HUES64 (cell line): ENCODE measurements around the gene GPR149.

ENCODE experiments used
- H3K27ac ChIP-seq: 2 replicates; pipeline ENCODE4 v1.7.0; 2013; ENCODE audit warnings: low read depth, low read length, inconsistent platforms
- H3K27me3 ChIP-seq: 2 replicates; pipeline ENCODE4 v1.6.1; 2013; ENCODE audit warnings: mild to moderate bottlenecking, low read length; ENCODE audit not compliant: insufficient read depth
- H3K36me3 ChIP-seq: 2 replicates; pipeline ENCODE4 v1.6.1; 2013; ENCODE audit warnings: mild to moderate bottlenecking, low read length; ENCODE audit not compliant: insufficient read depth
- H3K4me1 ChIP-seq: 2 replicates; pipeline ENCODE4 v1.6.1; 2013; ENCODE audit warnings: mild to moderate bottlenecking, low read length, moderate library complexity; ENCODE audit not compliant: insufficient read depth
- H3K4me3 ChIP-seq: 2 replicates; pipeline ENCODE4 v1.5.1; 2013; ENCODE audit warnings: mild to moderate bottlenecking, low read length, moderate library complexity
- H3K9ac ChIP-seq: 2 replicates; pipeline ENCODE4 v1.6.1; 2013; ENCODE audit warnings: mild to moderate bottlenecking, low read depth, low read length
- H3K9me3 ChIP-seq: 2 replicates; pipeline ENCODE4 v1.6.1; 2013; ENCODE audit warnings: low read depth, low read length; ENCODE audit not compliant: insufficient read depth
- WGBS: fragments of 150-250, 120-280 bp; methylation state at CpG from one replicate; pipeline ENCODE4 v1.1.7; 2013; ENCODE audit warnings: missing lambda C conversion rate; 5-methylcytosine and 5-hydroxymethylcytosine counted together

The GPR149 gene

GRCh38 chr3:154338008-154338407 is 92.0 kb downstream of the GPR149 start:
- Histone ChIP-seq H3K9ac (no peak overlapping the region; the same call in 1 of the 2 replicates), H3K4me1 (no peaks in the 10 kb centered on the region), H3K27ac (no peak overlapping the region), H3K27me3 (no peaks in the 10 kb centered on the region), H3K9me3 (no peaks in the 10 kb centered on the region), H3K36me3 (no peaks in the 10 kb centered on the region), H3K4me3 (no peak overlapping the region)
- 96% methylated on average over 6 of the region's 6 CpGs for whole genome bisulfite sequencing

DNA sequence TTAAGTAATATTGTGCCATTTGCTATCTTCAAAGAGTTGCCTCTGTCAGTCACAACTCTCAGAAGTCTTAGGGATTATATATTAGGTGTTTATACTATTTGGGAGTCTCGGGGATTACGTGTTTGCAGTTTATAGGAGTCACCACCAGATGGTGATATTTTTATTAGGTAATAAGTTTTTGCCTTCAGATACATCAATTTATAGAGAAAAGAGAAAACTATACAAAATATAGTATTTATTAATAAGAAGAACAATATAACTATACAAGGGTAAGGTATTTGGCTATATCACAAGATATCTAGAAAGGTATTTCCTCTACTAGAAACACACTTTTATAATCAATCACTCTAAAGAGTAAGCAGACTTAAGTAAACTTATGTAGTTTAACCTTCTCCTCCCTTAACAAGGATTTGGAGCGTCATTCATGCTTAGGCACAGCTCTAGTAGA is 95.0 kb downstream of the GPR149 start:
- Histone ChIP-seq H3K27ac (no peak overlapping the region), H3K9ac (no peak overlapping the region), H3K4me3 (no peak overlapping the region), H3K9me3 (no peaks in the 10 kb centered on the region), H3K27me3 (no peaks in the 10 kb centered on the region), H3K4me1 (no peaks in the 10 kb centered on the region), H3K36me3 (no peaks in the 10 kb centered on the region)
- WGBS: 47% methylated on average over 3 of the region's 3 CpGs

DNA sequence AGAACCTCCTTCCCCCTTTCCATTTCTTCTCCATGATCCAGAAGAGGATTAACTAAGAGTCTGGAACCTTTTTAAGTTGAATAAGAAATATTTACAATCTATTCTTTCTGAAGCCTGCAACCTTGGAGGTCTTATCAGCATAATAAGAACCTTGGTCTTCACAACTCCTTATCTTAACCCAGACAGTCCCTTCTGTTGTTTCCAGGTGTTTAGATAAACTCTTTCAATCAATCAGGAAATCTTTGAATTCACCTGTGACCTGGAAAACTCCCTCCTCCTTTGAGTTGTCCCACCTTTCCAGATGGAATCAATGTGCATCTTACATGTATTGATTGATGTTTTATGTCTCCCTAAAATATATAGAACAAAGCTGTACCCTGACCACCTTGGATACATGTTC is 102.1 kb downstream of the GPR149 start:
- H3K36me3 ChIP-seq: no peaks in the 10 kb centered on the region
- no peaks in the 10 kb centered on the region for H3K9me3 ChIP-seq
- no peak overlapping the region for H3K27ac ChIP-seq
- no peak overlapping the region for H3K9ac ChIP-seq
- H3K27me3 ChIP-seq: no peaks in the 10 kb centered on the region
- H3K4me1 ChIP-seq: peaks cover 7% of the 10 kb centered on the region; the same call in 1 of the 2 replicates
- H3K4me3 ChIP-seq: no peak overlapping the region

- 94% methylated on average over 3 of the region's 3 CpGs for WGBS
- Histone ChIP-seq H3K9ac (no peak overlapping the region), H3K27ac (peak overlapping the region; percentile 2; the same call in 1 of the 2 replicates)
Observed at GRCh38 chr3:154324919-154325318, 105.1 kb downstream of the GPR149 start.

GRCh38 chr3:154323891-154324738 is 105.9 kb downstream of the GPR149 start, which contains the start of gene DHX36:
Gene DHX36 (minus strand): TSS chr3:154324487. CDS start chr3:154324416, 71 bp downstream.
- WGBS: under 1% methylated on average over 45 of the region's 45 CpGs
- Histone ChIP-seq H3K36me3 (no peaks in the 10 kb centered on the region; the same call in 1 of the 2 replicates), H3K4me1 (peaks cover 36% of the 10 kb centered on the region), H3K27ac (peak within 1 kb of the TSS; percentile 88), H3K4me3 (peak within 1 kb of the TSS; percentile 100), H3K9ac (peak within 1 kb of the TSS; percentile 99), H3K9me3 (no peaks in the 10 kb centered on the region), H3K27me3 (no peaks in the 10 kb centered on the region)

More at GRCh38 chr3:154324919-154325318, 105.1 kb downstream of the GPR149 start:
- H3K36me3 ChIP-seq: no peaks in the 10 kb centered on the region; the same call in 1 of the 2 replicates
- peaks cover 28% of the 10 kb centered on the region for H3K4me1 ChIP-seq
- no peaks in the 10 kb centered on the region for H3K27me3 ChIP-seq
- H3K4me3 ChIP-seq: peak overlapping the region; percentile 100
- no peaks in the 10 kb centered on the region for H3K9me3 ChIP-seq

- H3K27ac ChIP-seq: no peak overlapping the region; the same call in 1 of the 2 replicates
- no peaks in the 10 kb centered on the region for H3K9me3 ChIP-seq
- peaks cover 43% of the 10 kb centered on the region for H3K4me1 ChIP-seq
- no peak overlapping the region for H3K9ac ChIP-seq
- no peaks in the 10 kb centered on the region for H3K27me3 ChIP-seq
- H3K36me3 ChIP-seq: peaks cover 46% of the 10 kb centered on the region
- H3K4me3 ChIP-seq: no peak overlapping the region
- WGBS: 91% methylated on average over 5 of the region's 5 CpGs
Observed at GRCh38 chr3:154316974-154317767, 112.8 kb downstream of the GPR149 start.

DNA sequence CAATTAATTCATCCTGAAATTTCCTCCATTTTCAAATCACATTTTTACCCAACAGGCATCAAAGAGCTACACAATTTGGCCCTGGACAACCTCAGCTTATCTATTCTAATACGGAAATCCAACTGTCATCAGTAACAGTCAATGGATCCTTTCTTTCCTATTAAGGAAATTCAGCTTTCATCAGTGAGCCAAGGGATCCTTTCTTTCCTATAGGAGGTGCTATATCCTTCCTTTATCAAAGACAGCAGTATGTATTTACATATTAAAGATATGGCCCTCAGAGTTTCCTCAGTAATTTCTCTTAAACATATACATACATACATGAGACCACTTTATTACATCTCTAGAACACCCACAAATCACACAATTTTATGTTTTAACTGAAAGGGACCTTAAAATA is 115.8 kb downstream of the GPR149 start:
- H3K9ac ChIP-seq: no peak overlapping the region
- H3K27me3 ChIP-seq: no peaks in the 10 kb centered on the region
- no peak overlapping the region for H3K4me3 ChIP-seq
- no peak overlapping the region for H3K27ac ChIP-seq
- WGBS: 98% methylated on average over 1 of the region's 1 CpG
- peaks cover 74% of the 10 kb centered on the region for H3K36me3 ChIP-seq
- no peaks in the 10 kb centered on the region for H3K9me3 ChIP-seq
- peaks cover 20% of the 10 kb centered on the region for H3K4me1 ChIP-seq

DNA sequence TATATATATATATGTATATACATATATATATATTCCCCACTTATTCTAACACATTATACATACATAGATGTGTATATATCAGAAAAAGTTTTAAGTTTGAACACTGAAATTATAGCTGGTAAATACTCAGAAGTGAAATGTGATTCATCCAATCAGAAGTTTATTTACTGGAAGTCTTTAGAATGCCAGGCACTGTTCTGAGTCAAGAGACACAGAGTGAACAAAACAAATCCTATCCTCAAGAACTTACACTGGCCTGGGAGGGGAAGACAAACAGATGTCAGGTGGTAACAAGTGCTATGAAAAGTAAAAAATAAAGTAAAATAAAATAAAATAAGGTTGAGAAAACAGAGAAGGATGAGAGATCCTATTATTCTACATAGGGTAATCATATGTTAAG is 119.2 kb downstream of the GPR149 start:
- Histone ChIP-seq H3K9ac (no peak overlapping the region), H3K27ac (no peak overlapping the region), H3K4me3 (no peak overlapping the region), H3K9me3 (no peaks in the 10 kb centered on the region), H3K27me3 (no peaks in the 10 kb centered on the region), H3K36me3 (peaks cover 96% of the 10 kb centered on the region), H3K4me1 (no peaks in the 10 kb centered on the region)

GRCh38 chr3:154307363-154307762 is 122.6 kb downstream of the GPR149 start:
- Histone ChIP-seq H3K27ac (no peak overlapping the region), H3K9me3 (no peaks in the 10 kb centered on the region), H3K9ac (no peak overlapping the region), H3K4me1 (no peaks in the 10 kb centered on the region), H3K27me3 (no peaks in the 10 kb centered on the region), H3K4me3 (no peak overlapping the region), H3K36me3 (peaks cover 98% of the 10 kb centered on the region)

GRCh38 chr3:154304936-154305335 is 125.1 kb downstream of the GPR149 start:
- Histone ChIP-seq H3K9ac (no peak overlapping the region), H3K36me3 (peaks cover 100% of the 10 kb centered on the region), H3K27ac (no peak overlapping the region), H3K4me1 (no peaks in the 10 kb centered on the region), H3K9me3 (no peaks in the 10 kb centered on the region), H3K4me3 (no peak overlapping the region), H3K27me3 (no peaks in the 10 kb centered on the region)
- 94% methylated on average over 3 of the region's 3 CpGs for WGBS

DNA sequence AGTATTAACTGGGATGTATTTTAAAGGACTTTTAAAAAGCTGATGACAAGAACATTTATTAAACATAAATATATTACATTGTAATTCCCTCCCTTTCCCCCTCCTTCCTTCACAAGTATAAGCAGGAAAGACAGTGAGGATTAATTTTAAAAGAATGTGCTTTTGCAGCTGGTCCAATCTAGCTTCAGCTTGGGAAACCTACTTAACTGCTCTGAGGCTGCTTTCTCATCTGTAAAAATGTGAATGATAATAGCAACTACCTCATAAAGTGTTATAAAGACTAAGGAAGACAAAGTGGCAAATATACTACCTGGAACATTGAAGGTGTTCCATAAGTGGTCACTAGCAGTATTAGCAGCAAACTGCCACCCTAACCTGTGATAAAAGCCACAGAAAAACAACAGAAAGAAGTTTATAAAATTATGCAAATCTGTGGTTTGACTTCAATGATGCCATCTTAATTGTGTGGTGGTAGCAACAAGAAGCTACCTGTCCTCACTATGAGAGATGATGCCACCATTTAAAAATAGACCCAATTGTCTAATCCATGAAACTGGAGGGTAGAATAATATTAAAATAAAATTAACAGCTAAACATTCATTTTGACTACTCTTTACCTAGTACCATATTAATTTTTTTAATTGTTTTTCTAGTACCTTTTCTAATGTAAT is 125.7 kb downstream of the GPR149 start:
- Histone ChIP-seq H3K4me3 (no peak overlapping the region), H3K27ac (no peak overlapping the region), H3K27me3 (no peaks in the 10 kb centered on the region), H3K36me3 (peaks cover 100% of the 10 kb centered on the region), H3K4me1 (no peaks in the 10 kb centered on the region), H3K9me3 (no peaks in the 10 kb centered on the region), H3K9ac (no peak overlapping the region)
